Left lobe of liver (tissue), 2 donors: Measurements from ENCODE around the gene TMEM26. TPM values are rescaled to one million over a fixed set of nuclear protein-coding genes. Genes with fewer than 3 reads are reported as not detected.
A peak's percentile ranks its signal among the peaks of the same experiment; 100 is the strongest.

Experiments
- ATAC-seq: fragments of 200-7000 bp; cut with Tn5 transposase; one replicate; pipeline ENCODE4 v1.9.1; 2020; ENCODE audit warnings: mild to moderate bottlenecking, moderate library complexity
- DNase-seq: peaks from one replicate; pipeline ENCODE4 v3.0.0-alpha.2; 2020; ENCODE audit warnings: low spot score
- total RNA-seq: library from RNA; stranded (reverse); gene quantifications from one replicate; pipeline ENCODE4 v1.2.1, GENCODE V29; 2021
- donor health status: DM: no; HTN: no; CAD: no; lungs with moderate emphysema.
- donor health status: DM: no; HTN: yes; CAD: no.

TMEM26 gene
- total RNA-seq, 1 donor from 2014 or later = 0.35 TPM

GRCh38 chr10:61460835-61461234 is 7.7 kb upstream of the TMEM26 start:
- ATAC-seq = no peak
- DNase-seq = no peak

- no peak for ATAC-seq
- no peak for DNase-seq
Measured at GRCh38 chr10:61458031-61458430, 4.8 kb upstream of the TMEM26 start.

GRCh38 chr10:61456095-61456789 is 3.1 kb upstream of the TMEM26 start:
- peak; percentile 45 for ATAC-seq
- DNase-seq = no peak

GRCh38 chr10:61455656-61456055 is 2.5 kb upstream of the TMEM26 start:
- no peak for DNase-seq
- ATAC-seq = no peak

GRCh38 chr10:61454541-61454940 is 1.4 kb upstream of the TMEM26 start:
- ATAC-seq = peak; percentile 69
- DNase-seq = no peak

- no peak for ATAC-seq
Measured at GRCh38 chr10:61452151-61452651, 980 bp downstream of the TMEM26 start.

GRCh38 chr10:61451357-61451756 is 1.8 kb downstream of the TMEM26 start:
- DNase-seq = no peak
- no peak for ATAC-seq

More at GRCh38 chr10:61452151-61452651, 980 bp downstream of the TMEM26 start:
- no peak for DNase-seq

- no peak for ATAC-seq
Measured at GRCh38 chr10:61448841-61449600, 4.2 kb downstream of the TMEM26 start.

GRCh38 chr10:61448091-61448490 is 5.1 kb downstream of the TMEM26 start:
- no peak for DNase-seq
- no peak for ATAC-seq

More at GRCh38 chr10:61448841-61449600, 4.2 kb downstream of the TMEM26 start:
- DNase-seq = no peak

- ATAC-seq (no peak), DNase-seq (no peak)
Measured at GRCh38 chr10:61439058-61439609, 14.0 kb downstream of the TMEM26 start.

GRCh38 chr10:61438141-61438988 is 14.8 kb downstream of the TMEM26 start:
- DNase-seq = no peak
- no peak for ATAC-seq

- DNase-seq = no peak
- no peak for ATAC-seq
Measured at GRCh38 chr10:61423178-61423577, 30.0 kb downstream of the TMEM26 start.

GRCh38 chr10:61417661-61418060 is 35.5 kb downstream of the TMEM26 start:
- ATAC-seq (no peak), DNase-seq (no peak)

GRCh38 chr10:61415824-61416223 is 37.4 kb downstream of the TMEM26 start:
- no peak for DNase-seq

GRCh38 chr10:61411706-61412105 is 41.5 kb downstream of the TMEM26 start:
- ATAC-seq = no peak
- DNase-seq = no peak

More at GRCh38 chr10:61415824-61416223, 37.4 kb downstream of the TMEM26 start:
- ATAC-seq = no peak

- ATAC-seq (no peak), DNase-seq (no peak)
Measured at GRCh38 chr10:61410353-61411070, 42.7 kb downstream of the TMEM26 start.

- no peak for ATAC-seq
Measured at GRCh38 chr10:61409157-61409556, 44.0 kb downstream of the TMEM26 start.

GRCh38 chr10:61408105-61408504 is 45.1 kb downstream of the TMEM26 start:
- no peak for DNase-seq
- ATAC-seq = peak; percentile 54

More at GRCh38 chr10:61409157-61409556, 44.0 kb downstream of the TMEM26 start:
- DNase-seq = no peak

- ATAC-seq (no peak), DNase-seq (no peak)
Measured at GRCh38 chr10:61406736-61407135, 46.4 kb downstream of the TMEM26 start.

- ATAC-seq = no peak
Measured at GRCh38 chr10:61406242-61406641, 46.9 kb downstream of the TMEM26 start.

More at GRCh38 chr10:61406242-61406641, 46.9 kb downstream of the TMEM26 start:
- DNase-seq = no peak
